Kidney (tissue), 14 donors: ENCODE data around the gene AP1S3. TPM values are rescaled to one million over a fixed set of nuclear protein-coding genes. Genes with fewer than 3 reads are reported as not detected.

Experiments used
- DNase-seq, 5 donors: peaks; one replicate each; pipeline ENCODE4 v3.0.0-alpha.2; 2013 to 2020
- FAIRE-seq: peaks from 2 replicates; lab custom pipeline; 2012; peaks lifted over from hg19 to GRCh38; lab: Jason Lieb, UNC
- H3K27ac ChIP-seq, 2 donors: one replicate each; pipeline ENCODE4 v1.7.0; 2013; ENCODE audit warnings: low read depth in 2 of 2, low read length in 2 of 2, inconsistent platforms in 1 of 2
- H3K27me3 ChIP-seq: one replicate; pipeline ENCODE4 v1.7.1; 2013; ENCODE audit warnings: low read length, inconsistent platforms; ENCODE audit not compliant: control insufficient read depth, insufficient read depth
- H3K36me3 ChIP-seq, 3 donors: one replicate each; pipeline versions ENCODE4 v1.7.0 to v1.7.1; 2013; ENCODE audit warnings: low read length in 3 of 3, control low read depth in 1 of 3, inconsistent platforms in 1 of 3; ENCODE audit not compliant: insufficient read depth in 3 of 3, control insufficient read depth in 2 of 3
- H3K4me1 ChIP-seq, 3 donors: one replicate each; pipeline versions ENCODE4 v1.7.0 to v1.7.1; 2013; ENCODE audit warnings: low read length in 3 of 3, inconsistent platforms in 1 of 3, low read depth in 1 of 3; ENCODE audit not compliant: control insufficient read depth in 2 of 3, insufficient read depth in 2 of 3
- H3K4me3 ChIP-seq, 3 donors: one replicate each; pipeline versions ENCODE4 v1.7.0 to v1.8.1; 2013; ENCODE audit warnings: low read length in 3 of 3, control low read depth in 1 of 3, inconsistent platforms in 1 of 3
- H3K9ac ChIP-seq, 3 donors: one replicate each; pipeline versions ENCODE4 v1.7.0 to v1.7.1; 2013; ENCODE audit warnings: low read length in 3 of 3, control low read depth in 1 of 3, inconsistent platforms in 1 of 3
- H3K9me3 ChIP-seq, 3 donors: one replicate each; pipeline versions ENCODE4 v1.7.0 to v1.7.1; 2013; ENCODE audit warnings: low read length in 3 of 3, control low read depth in 1 of 3, inconsistent platforms in 1 of 3; ENCODE audit not compliant: control insufficient read depth in 2 of 3, insufficient read depth in 1 of 3
- CTCF ChIP-seq: IDR thresholded peaks from 3 replicates; pipeline ENCODE4 v1.5.1; 2012; ENCODE audit warnings: mild to moderate bottlenecking, moderate library complexity, borderline replicate concordance; ENCODE audit not compliant: insufficient read depth; ENCODE audit errors: extremely low read depth
- intact Hi-C: fragments of 100-400 bp; cut with DNase I; formaldehyde crosslinking; loops from one replicate; pipeline ENCODE4 v1.11.1; 2022
- polyA plus RNA-seq: library from polyadenylated mRNA; stranded (reverse); fragments of 350-450 nt; fragmentation: Illumina TruSeq; extraction: RNeasy Lipid Tissue Mini Kit (QIAGEN cat#74804); gene quantifications from one replicate; pipeline ENCODE4 v1.2.3, GENCODE V29; 2014; ENCODE audit warnings: low read depth, low replicate concordance; ENCODE audit not compliant: insufficient read depth
- total RNA-seq: library from RNA; stranded (reverse); fragmentation: NEBNext Ultra II Directional; extraction: Animal tissue kit (Norgen Biotek cat#: 25700); gene quantifications from one replicate; pipeline ENCODE4 v1.2.1, GENCODE V29; 2021
- donor health status: control.
- donor health status: control.
- donor health status: control.
- donor health status: control.
- donor health status: control.
- donor health status: DM: yes; HTN: yes; CAD: no.
- donor health status: Normal renal cell carcinoma (clear cell type).

AP1S3 gene
- total and polyA plus RNA-seq, 2 donors from 2014 or later = 2.5 to 85.3 TPM

DNA sequence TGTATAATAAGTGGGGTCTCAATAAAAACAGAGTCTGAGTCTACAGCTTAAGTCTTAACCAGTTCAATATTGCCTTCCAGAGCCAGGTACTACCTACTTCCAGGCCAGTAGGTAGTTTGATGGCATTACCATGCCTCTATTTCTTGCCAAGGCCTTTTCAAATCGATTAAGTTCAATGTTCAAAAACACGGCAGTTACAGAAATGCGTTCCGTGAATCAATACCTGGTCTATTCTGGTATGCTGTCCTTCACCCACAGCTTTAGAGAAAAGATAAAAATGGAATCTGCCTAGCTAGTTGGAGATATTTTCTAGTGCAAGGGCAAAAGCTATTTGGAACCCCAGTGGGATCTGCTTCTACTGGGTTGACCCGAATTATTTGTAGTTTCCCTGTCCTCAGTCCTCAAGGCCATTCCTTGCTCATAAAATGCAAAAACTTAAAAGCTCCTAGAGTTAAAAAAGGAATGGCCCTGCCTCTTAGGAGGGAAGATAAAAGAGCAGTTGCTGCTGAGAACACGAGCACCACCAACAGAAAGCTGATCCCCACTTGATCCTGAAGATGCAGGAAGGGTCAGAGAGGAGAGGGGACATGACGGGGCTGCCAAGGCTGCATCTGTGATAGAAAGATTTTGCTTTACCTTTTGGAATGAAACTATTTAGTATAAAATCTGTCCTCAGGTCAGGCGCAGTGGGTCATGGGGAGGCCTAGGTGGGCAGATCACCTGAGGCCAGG is 125.6 kb downstream of the AP1S3 start:
- no peak overlapping the region for H3K9ac ChIP-seq
- no peak overlapping the region for H3K4me3 ChIP-seq
- no peak for DNase-seq
- no peak for TF ChIP-seq CTCF
- intact Hi-C loops = no loop called here
- no peaks in the 10 kb centered on the region for H3K27me3 ChIP-seq
- no peaks in the 10 kb centered on the region for H3K36me3 ChIP-seq
- no peak overlapping the region for H3K27ac ChIP-seq
- no peak for FAIRE-seq
- H3K4me1 ChIP-seq = no peaks in the 10 kb centered on the region
- H3K9me3 ChIP-seq = peaks cover 0 to 2% (median 0%) of the 10 kb centered on the region in 3 donors

Other genes starting within 250 kb of the AP1S3 start
- 0.57 TPM for gene SCG2, start 235.2 kb downstream of the AP1S3 start, total RNA-seq
- gene SCG2, start 235.2 kb downstream of the AP1S3 start, polyA plus RNA-seq = 0.30 TPM
- gene WDFY1, start 107.8 kb upstream of the AP1S3 start, total RNA-seq = 38.4 TPM
- gene WDFY1, start 107.8 kb upstream of the AP1S3 start, polyA plus RNA-seq = 10.4 TPM
- 24.2 TPM for gene MRPL44, start 119.9 kb upstream of the AP1S3 start, total RNA-seq
- 52.7 TPM for gene MRPL44, start 119.9 kb upstream of the AP1S3 start, polyA plus RNA-seq
- 27.3 TPM for gene SERPINE2, start 201.7 kb upstream of the AP1S3 start, total RNA-seq
- 29.2 TPM for gene SERPINE2, start 201.7 kb upstream of the AP1S3 start, polyA plus RNA-seq